GM19238 (cell line): ENCODE results near the gene KRTAP16-1.
"Not testable (repeated sequence)": the region's sequence is repeated elsewhere in the genome, so short reads cannot be mapped to it uniquely, and the experiment has no call there.

Experiments
- DNase-seq: peaks from one replicate; pipeline ENCODE4 v3.0.0; 2011; ENCODE audit warnings: low spot score; ENCODE audit not compliant: insufficient read length

KRTAP16-1 gene, protein sequence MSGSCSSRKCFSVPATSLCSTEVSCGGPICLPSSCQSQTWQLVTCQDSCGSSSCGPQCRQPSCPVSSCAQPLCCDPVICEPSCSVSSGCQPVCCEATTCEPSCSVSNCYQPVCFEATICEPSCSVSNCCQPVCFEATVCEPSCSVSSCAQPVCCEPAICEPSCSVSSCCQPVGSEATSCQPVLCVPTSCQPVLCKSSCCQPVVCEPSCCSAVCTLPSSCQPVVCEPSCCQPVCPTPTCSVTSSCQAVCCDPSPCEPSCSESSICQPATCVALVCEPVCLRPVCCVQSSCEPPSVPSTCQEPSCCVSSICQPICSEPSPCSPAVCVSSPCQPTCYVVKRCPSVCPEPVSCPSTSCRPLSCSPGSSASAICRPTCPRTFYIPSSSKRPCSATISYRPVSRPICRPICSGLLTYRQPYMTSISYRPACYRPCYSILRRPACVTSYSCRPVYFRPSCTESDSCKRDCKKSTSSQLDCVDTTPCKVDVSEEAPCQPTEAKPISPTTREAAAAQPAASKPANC

DNA sequence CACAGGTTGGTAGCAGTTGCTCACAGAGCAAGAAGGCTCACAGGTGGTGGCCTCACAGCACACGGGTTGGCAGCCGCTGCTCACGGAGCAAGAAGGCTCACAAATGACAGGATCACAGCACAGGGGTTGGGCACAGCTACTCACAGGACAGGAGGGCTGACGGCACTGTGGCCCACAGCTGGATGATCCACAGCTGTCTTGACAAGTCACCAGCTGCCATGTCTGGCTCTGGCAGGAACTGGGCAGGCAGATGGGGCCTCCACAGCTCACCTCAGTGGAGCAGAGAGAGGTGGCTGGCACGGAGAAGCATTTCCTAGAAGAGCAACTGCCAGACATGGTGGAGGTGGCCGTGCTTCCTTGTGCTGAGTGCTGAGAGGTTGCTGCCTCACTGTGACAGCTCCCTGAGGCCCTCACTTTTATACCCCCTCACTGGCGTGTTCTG lies at the start of gene KRTAP16-1:
KRTAP16-1 (minus strand) TSS at position 392 of the 442 bp plus-strand sequence; CDS start at position 336, 56 bp downstream.
- no peak for DNase-seq

DNA sequence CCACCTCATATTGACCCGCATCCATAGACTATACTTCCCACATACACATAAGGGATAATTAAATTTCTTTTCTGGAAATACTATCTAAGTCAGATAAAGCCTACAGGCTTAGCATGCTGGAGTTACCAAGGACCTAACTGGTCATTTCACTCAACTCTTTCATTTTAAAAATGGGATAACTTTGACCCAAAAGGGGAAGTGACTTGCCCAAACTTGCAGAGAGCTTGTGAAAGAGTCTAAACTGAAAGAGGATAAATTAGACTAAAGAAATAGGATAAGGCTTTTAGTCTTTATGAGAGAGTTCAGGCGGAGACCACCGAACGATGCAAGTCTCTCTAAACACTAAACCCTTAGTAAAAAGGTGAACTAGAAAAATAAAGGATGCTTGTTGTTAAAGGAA lies 45.4 kb upstream of the KRTAP16-1 start:
- DNase-seq = no peak

DNA sequence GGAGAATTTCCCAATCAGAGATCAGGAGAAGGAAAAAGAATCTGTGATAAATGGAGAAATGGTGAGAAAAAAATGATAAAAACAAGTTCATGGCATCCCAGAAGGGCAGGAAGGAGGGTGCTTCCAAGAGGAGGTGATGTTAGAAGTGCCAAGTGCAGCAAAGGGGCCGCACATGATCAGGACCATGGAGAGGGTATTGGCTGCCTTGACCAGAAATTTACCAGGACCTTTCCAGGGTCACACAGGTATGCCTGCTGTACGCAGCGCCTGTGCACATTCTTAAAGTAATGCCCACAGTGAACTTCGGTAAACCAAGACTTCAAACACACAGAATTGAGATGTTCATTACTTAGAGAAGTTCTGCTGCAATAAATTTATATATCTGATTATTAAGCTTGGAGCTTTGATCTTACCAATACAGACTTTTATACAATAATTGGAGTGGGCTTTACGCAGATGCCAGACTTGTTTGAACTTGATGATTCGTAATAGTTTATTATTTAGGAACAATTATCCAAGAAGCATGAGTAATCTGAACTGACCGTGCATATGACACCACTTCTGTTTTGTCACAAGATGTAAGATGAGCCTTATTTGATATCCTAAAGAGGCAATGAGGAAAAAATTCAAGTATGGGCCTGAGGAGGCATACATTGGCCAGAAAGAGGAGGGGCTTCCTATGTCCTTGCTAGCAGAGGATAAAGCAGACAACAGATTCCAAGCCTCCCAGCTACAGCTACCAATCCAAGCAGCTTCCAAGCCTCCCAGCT lies 43.7 kb upstream of the KRTAP16-1 start:
- no peak for DNase-seq

DNA sequence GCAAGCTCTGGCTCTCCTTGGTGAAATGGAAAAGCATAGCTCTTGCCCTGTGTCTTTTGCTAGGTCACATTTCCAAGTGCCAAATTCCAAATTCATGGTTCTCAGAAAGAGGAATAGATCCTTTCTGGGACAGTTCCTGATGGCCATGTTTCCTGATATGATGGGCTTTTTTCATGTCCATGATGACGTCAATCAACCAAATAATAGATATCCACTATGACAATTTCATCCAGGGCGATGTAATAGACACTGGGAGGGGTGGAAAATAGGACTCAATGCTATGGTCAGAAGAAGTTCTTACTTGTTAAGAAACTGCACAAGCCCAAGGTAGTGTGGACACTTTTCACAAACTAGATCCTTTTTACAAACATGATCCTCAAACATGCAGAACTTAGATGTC lies 42.1 kb upstream of the KRTAP16-1 start:
- DNase-seq = no peak

DNA sequence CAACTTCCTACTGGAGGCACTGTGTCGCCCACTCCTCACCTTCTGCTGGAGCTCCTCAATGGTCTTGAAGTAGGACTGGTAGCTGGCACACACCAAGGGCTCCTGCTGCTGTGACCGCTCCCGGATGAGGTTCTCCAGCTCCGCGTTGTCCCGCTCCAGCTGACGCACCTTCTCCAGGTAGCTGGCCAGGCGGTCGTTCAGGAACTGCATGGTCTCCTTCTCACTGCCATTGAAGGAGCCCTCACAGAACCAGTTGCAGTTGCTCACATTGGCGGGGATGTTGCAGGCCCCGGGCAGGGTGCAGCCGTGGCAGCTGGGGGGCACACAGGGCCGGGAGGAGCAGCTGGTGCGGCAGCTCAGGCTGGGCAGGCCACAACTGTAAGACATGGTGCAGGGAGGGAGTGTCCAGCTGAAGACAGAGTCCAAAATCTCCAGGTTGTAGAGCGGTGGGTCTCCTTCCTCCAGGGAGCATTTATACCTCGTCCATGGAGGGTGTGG lies 41.3 kb upstream of the KRTAP16-1 start, which contains the start of gene KRT33A:
KRT33A (minus strand) TSS at position 448 of the 498 bp plus-strand sequence; CDS start at position 387, 61 bp downstream.
- not testable (repeated sequence) for DNase-seq

DNA sequence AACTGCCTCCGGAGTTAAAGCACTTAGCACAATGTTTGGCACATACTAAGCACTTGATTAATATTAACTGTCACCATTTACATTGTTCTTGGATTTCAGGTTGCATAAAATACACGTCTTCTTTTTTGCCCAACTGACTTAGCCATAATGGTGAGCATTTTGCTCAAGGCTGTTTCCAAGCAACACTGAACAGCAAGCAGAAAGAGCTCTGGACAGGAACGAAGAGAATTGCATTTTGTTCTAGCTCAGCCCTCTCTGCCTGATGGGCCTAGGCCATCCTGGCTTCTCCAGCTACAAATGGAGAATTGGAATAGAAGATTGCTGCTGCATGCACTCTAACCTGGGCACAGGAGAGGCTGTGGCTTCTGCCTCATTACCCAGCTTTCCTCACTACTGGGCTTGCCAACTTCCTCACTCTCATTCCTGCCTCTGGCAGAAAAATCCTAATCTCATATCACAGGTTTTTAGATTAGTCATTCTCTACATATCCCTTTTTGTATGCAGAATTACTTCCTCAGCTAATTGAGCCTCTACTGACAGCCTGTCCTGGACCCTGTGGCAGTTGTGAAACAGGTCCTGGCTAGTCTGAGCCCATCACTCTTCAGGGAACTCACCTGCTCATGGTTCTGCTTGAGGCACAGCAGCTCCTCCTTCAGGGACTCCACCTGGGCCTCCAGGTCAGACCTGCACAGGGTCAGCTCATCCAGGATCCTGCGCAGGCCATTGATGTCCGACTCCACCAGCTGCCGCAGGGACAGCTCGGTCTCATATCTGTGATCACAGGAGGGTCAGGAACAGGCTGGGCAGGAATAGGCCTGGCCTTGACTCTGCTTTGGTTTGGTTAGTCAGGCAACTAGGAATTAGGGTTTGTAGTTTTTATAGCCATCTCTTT lies 39.0 kb upstream of the KRTAP16-1 start:
- no peak for DNase-seq

DNA sequence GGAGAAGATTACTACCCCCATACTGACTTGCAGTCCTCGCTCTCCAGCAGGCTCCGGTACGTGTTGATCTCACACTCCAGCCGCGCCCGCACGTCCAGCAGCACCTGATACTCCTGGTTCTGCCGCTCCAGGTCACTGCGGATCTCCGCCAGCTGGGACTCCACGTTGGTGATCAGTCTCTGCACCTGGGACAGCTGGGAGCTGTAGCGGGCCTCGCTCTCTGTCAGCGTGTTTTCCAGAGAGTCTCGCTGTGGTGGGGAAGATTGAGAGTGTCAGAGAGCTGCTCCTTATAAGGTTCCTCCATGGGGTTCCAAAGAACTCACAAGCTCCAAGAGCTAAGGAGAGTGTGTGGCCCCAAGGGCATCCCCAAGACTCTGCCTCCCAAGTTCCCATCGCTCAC lies 37.3 kb upstream of the KRTAP16-1 start:
- not testable (repeated sequence) for DNase-seq

DNA sequence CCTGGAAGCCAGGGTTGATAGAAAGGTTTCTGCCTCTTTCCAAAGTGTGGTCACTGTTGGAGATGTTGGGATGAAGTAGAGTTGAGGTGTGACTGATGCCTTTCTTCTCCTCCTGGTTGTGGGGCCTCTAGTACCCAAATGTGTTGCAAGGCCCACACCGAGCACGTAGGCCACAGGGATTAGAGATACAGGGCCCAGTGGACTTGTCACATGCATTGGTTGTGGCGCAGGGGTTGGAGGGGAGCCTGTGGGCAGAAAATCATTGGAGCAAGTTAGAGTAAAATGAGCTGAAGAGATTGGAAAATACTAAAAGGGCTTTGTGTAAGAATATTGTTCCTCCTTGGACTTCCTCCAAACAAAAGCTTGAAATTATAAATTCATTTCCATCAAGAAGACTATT lies 36.9 kb upstream of the KRTAP16-1 start:
- DNase-seq = no peak

DNA sequence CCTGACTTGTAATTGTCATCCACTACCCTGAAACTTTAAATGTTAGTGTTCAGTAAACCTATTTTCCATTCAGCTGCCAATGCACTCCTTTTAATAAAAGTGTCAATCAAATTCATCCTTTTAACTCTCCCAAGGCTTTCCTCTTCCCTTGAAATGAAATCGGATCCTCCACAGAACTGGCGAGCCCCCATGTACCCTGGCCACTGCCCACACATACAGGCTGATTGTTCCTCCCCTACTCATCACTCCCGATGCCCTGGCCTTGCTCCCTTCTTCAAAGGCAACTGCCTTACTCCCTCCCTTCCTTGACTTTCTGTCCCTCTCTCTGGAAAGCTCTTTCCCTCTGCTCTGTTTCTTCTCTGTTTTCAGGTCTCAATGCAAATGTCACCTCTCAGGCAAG lies 33.9 kb upstream of the KRTAP16-1 start:
- no peak for DNase-seq

DNA sequence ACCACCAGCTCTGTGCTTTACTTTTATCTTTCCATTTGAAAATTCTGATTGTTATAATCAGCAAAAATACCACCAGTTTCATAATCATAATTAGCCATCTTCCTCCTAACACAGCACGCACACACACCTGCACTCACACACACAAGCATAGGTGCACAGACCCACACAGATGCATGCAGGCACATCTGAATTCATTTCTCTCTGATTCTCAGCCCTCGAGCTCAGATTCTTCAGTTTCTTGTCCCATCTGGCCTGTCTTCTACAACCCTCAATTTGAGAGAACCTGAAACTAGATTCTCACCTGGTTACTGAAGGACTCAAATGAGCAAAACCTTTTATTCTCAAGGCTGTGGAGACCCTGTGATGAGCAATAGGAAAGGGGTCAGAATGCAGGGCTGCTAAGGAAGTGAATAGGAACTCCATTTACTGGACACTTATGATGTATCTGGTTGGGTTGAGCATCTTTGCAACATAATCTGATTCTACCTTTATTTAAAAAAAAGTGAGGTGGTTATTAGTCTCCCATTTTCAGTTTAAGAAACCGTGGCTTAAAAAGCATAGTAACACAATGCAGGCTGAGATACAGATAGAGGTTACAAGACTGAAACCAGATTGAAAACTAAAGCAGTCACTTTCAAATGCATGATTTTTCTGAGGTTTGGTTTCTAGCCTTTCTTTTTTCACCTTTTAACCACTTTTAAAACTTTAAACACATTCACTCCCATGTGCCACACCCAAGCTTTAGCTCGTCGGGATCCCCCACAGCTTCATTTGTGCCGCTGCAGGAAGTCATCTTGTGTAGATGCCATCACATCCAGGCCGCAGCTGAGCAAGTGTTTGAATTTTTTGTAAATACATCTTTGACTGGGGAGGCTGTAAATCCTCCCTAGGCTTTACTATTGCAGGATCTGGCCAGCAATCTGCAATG lies 32.1 kb upstream of the KRTAP16-1 start:
- DNase-seq = no peak

DNA sequence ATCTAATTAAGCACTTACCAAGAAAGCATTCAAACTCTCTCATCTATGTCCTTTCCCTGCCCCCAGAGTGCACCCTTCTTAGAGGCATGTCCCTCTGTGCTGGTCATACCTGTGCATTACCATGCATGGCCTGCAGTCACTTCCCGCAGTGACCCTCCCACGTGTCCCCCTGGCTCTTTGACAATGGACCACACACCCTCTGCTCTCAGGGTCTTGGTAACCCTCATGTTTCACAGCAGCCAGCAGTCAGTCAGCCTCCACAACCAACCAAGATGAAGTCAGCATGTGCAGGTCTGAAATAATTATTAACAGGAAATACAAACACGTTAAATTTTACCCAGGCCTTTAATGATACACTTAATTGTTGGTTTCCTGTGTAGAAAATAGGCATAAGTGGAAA lies 31.4 kb upstream of the KRTAP16-1 start:
- DNase-seq = no peak

DNA sequence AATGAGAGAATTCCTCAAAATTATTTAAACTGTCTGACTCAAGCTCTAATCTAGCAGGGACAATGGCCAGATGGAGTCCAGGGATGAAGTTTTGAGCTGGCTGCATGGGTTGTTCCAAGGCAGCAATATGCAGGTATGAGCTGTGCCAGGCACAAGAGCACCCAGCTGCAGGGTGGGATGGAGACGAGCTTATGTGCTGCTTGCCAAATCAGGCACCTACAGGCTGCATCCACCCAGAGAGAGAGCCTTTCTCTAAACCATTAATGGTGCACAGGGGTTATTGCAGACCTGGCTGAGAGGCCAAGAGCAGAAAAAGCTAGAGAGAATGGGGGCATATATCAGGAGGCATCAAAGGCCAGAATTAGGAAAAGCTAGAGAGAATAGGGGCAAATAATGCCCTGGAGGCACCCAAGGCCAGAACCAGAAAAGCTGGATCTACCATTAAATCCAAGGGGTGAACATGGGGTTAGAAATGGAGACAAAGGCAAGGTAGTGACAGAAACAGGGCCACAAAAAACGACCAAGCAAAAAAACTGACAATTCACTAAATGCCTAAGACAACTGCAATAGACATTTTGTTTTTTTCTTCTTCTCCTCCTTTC lies 30.6 kb upstream of the KRTAP16-1 start:
- DNase-seq = no peak

DNA sequence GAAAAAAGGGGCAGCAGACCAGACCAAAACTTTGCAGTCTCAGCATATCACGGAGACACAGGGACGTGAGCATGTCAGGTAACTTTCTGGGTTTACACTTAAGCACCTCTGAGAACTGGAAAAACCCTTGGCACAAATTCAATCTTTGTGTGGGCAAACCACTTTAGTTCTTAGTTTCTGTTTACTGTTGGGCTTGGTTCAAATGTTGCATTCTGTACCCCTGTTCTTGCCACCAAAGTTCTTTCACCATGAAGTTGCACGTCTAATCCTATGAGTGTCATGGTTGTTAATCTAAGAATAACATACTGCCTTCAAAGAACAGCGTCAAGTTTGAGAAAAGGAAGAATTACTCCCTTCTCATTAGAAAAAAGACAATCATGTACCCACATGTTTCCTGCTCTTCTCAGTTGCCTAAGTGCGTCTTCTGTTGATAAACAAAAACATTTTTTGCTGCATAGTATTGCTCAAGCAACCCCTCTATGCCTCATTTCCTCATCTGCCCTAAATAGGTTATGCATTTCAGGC lies 29.9 kb upstream of the KRTAP16-1 start:
- DNase-seq = no peak

DNA sequence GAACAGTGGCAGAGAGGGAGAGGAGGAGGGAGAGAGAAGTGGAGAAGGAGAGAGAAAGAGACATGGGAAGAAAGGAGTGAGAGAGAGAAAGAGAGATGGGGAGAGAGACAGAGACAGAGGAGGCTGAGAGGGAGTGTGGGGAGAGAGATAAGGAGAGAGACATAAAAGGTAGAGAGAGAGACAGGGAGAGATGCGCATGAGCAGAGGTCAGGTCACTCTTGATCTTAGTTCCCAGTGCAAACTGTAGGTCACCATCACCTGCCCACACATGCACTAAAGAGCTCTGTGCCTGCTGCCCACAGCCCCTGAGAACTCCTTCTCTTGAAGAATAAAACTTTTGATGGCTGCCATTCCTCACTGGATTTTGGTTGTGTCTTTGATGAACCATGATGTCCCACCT lies 26.6 kb upstream of the KRTAP16-1 start:
- no peak for DNase-seq

DNA sequence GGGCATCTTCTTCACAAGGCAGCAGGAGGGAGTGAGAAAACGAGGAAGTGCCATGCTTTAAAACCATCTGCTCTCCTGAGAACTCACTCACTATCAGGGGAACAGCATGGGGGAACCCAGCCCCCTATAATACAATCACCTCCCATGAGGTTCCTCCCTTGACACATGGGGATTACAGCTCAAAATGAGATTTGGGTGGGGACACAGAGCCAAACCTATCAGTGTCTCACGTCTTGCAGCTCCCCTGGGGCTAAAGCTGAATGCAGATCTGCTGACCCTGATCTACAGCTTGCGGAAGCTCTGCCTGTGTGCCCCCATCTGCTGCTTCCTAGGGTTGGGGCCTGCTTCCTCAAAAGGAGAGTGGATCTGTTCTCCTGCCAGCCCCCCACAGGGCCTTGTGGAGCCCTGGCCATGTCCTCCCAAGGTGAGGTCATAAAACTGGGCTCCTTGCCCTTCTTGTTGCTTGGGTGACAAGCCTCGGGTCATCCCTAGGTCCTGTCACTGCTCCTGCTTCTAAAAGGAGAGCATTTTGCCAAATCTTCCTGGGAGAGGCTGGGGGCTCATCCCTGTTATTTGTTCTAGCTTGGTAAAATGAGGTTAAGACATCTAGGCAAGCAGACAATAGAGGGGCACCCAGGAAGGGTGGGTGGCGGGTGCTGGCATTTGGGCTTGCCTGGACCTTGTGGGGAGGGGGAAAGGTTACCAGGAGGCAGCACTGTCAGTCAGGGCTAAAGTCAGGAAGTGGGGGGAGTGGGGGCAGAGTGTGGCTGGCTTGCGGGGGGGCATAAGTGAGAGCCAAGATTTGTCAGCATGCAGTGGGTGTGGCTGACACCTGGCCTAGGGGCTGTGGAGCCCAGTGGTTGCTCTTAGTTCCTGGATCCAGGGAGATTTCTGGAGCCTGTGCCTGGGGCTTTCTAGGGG lies 25.5 kb upstream of the KRTAP16-1 start:
- no peak for DNase-seq

DNA sequence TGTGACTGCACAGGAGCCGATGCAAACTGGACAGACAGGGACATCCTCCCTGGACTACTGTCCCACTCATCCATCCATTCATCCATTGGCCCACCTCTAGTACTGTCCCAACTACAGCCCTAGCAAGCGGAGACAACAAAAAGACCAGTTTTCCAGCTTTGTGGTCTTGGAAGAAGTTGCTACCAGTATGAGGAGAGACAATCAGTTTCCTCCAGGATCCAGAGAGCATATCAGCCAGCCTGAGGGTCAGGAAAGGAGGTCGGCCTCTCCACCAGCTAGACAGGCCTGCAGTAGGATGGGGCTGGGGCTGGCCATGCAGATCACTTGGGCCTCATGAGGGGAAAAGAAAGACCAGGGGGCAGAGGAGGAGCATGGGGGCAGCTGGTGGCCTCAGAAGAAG lies 24.7 kb upstream of the KRTAP16-1 start:
- DNase-seq = no peak

DNA sequence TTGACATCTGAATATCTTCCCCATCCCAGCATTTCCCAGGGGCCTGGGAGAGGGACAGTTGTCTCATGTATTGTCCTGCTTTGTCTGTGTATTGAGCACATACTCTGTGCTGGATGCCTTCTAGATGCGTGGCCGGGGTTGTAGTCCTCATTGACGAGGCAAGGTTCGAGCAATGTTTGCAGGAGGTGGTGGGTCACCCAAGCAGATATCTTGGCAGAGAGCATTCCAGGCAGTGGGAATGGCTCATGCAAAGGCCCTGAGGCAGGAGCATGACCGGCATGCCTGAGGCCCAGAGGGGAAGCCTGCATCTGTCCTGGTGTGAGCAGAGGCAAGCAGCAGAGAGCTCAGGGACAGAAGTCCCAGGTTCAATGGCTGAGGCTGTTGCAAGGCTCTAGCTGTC lies 24.0 kb upstream of the KRTAP16-1 start:
- DNase-seq = no peak

DNA sequence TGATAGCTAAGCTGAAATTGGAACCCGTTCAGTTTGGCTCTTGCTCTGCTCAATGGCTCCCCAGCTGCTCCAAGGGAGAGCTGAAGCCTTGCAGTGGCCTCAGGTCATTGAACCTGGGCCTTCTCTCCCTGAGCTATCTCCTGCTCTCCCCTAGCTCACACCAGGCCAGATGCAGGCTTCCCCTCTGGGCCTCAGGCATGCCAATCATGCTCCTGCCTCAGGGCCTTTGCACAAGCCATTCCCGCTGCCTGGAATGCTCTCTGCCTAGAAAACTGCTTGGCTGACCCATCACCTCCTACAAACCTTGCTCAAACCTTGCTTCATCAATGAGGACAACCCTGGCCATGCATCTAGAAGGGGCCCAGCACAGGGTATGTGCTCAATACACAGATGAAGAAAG lies 23.1 kb upstream of the KRTAP16-1 start:
- no peak for DNase-seq
